Endothelial cell of umbilical vein (primary cell): ENCODE measurements around the gene CUTA. TPM values are rescaled to one million over a fixed set of nuclear protein-coding genes. Genes with fewer than 3 reads are reported as not detected.

Experiments used
- BruUV-seq: library from RNA; stranded (reverse); fragments of 400-500 nt; replicated peaks from 2 replicates; lab custom pipeline; 2021; lab: Mats Ljungman, UMichigan
- CTCF ChIA-PET: fragments of 300-600, 350-600 bp; sonication (Branson Sonifier 250); formaldehyde crosslinking; loops from one replicate; lab custom pipeline; 2021; ENCODE audit warnings: antibody characterized with exemption, inconsistent platforms; lab: Charles Lee
- POLR2A ChIA-PET: fragments of 300-600, 350-600 bp; sonication (Branson Sonifier 250); formaldehyde crosslinking; loops from one replicate; lab custom pipeline; 2021; ENCODE audit warnings: antibody characterized with exemption, inconsistent platforms; lab: Charles Lee
- DNase-seq: peaks from one replicate; pipeline ENCODE4 v3.0.0-alpha.2; 2011; ENCODE audit warnings: low read depth, low spot score
- FAIRE-seq: peaks from 2 replicates; lab custom pipeline; 2011; peaks lifted over from hg19 to GRCh38; lab: Jason Lieb, UNC
- H2AFZ ChIP-seq: 2 replicates; pipeline ENCODE4 v1.6.0; 2012; ENCODE audit warnings: low read depth, low read length, control low read depth, inconsistent platforms
- H3K27ac ChIP-seq: 2 replicates; pipeline ENCODE4 v1.5.1; 2011; ENCODE audit warnings: low read depth, mild to moderate bottlenecking, control low read depth, low read length, moderate library complexity; ENCODE audit not compliant: insufficient read depth
- H3K27me3 ChIP-seq, 2 experiments: 2 replicates each; pipeline versions ENCODE4 v1.6.0 to v1.6.1; 2011; ENCODE audit warnings: low read length in 2 of 2, mixed read lengths in 1 of 2; ENCODE audit not compliant: control insufficient read depth in 2 of 2, insufficient read depth in 2 of 2
- H3K36me3 ChIP-seq, 2 experiments: 2 replicates in 1 of 2; 3 replicates in 1 of 2; pipeline ENCODE4 v1.5.1; 2011; ENCODE audit warnings: low read length in 2 of 2, mild to moderate bottlenecking in 1 of 2, moderate library complexity in 1 of 2; ENCODE audit not compliant: control insufficient read depth in 2 of 2, insufficient read depth in 2 of 2; ENCODE audit errors: extremely low read depth in 1 of 2
- H3K4me1 ChIP-seq: 3 replicates; pipeline ENCODE4 v1.5.1; 2011; ENCODE audit warnings: mild to moderate bottlenecking, low read length; ENCODE audit not compliant: control insufficient read depth, insufficient read depth; ENCODE audit errors: extremely low read depth
- H3K4me2 ChIP-seq: 2 replicates; pipeline ENCODE4 v1.6.1; 2011; ENCODE audit warnings: low read length, control low read depth, mixed read lengths; ENCODE audit not compliant: insufficient read depth
- H3K4me3 ChIP-seq, 3 experiments: fragments of 200-600 bp in 1 of 3; sonication (generic), shearing (Covaris generic) in 1 of 3; replicated peaks in 1 of 3; 2 replicates each; pipeline ENCODE4 v1.5.1; 2011 to 2016; ENCODE audit warnings: control low read depth in 3 of 3, low read length in 3 of 3, mild to moderate bottlenecking in 2 of 3, inconsistent platforms in 1 of 3, low read depth in 1 of 3, moderate library complexity in 1 of 3; ENCODE audit not compliant: insufficient read depth in 1 of 3
- H3K79me2 ChIP-seq: 2 replicates; pipeline ENCODE4 v1.6.0; 2012; ENCODE audit warnings: low read length, inconsistent platforms; ENCODE audit not compliant: control insufficient read depth, insufficient read depth
- H3K9ac ChIP-seq: replicated peaks from 2 replicates; pipeline ENCODE3; 2011; ENCODE audit warnings: low read length, control low read depth; ENCODE audit not compliant: insufficient read depth; ENCODE audit errors: extremely low read depth
- H3K9me1 ChIP-seq: replicated peaks from 3 replicates; pipeline ENCODE4 v1.6.0; 2011; ENCODE audit warnings: mild to moderate bottlenecking, low read length; ENCODE audit not compliant: control insufficient read depth, insufficient read depth; ENCODE audit errors: extremely low read depth
- H3K9me3 ChIP-seq: replicated peaks from 2 replicates; pipeline ENCODE4 v1.5.1; 2012; ENCODE audit warnings: low read length, inconsistent platforms; ENCODE audit not compliant: control insufficient read depth, insufficient read depth
- H4K20me1 ChIP-seq: replicated peaks from 2 replicates; pipeline ENCODE3; 2011; ENCODE audit warnings: mild to moderate bottlenecking, low read length; ENCODE audit not compliant: control insufficient read depth, insufficient read depth; ENCODE audit errors: extremely low read depth
- EZH2 ChIP-seq: IDR thresholded peaks from 2 replicates; pipeline ENCODE4 v1.6.1; 2012; ENCODE audit warnings: borderline replicate concordance, low read depth, mild to moderate bottlenecking, moderate library complexity, low read length, inconsistent platforms; ENCODE audit not compliant: severe bottlenecking
- FOS ChIP-seq: IDR thresholded peaks from 2 replicates; pipeline ENCODE4 v1.6.1; 2011; ENCODE audit warnings: mild to moderate bottlenecking, low read length, moderate library complexity, borderline replicate concordance; ENCODE audit not compliant: insufficient read depth
- GATA2 ChIP-seq: IDR thresholded peaks from 2 replicates; pipeline ENCODE4 v1.7.0; 2011; ENCODE audit warnings: low read depth, mild to moderate bottlenecking, moderate library complexity, mixed read lengths, low read length; ENCODE audit not compliant: insufficient read length, insufficient read depth
- JUN ChIP-seq: IDR thresholded peaks from 2 replicates; pipeline ENCODE4 v1.6.1; 2011; ENCODE audit warnings: borderline replicate concordance, low read depth; ENCODE audit not compliant: insufficient read length, insufficient read depth
- MYC ChIP-seq: IDR thresholded peaks from one replicate; pipeline ENCODE4 v1.6.1; 2011; ENCODE audit warnings: mild to moderate bottlenecking, low read depth, low read length
- POLR2A ChIP-seq: IDR thresholded peaks from 2 replicates; pipeline ENCODE4 v1.6.1; 2012; ENCODE audit warnings: low read depth, mild to moderate bottlenecking, control low read depth, low read length
- POLR2AphosphoS5 ChIP-seq: IDR thresholded peaks from 2 replicates; pipeline ENCODE4 v1.6.1; 2012; ENCODE audit warnings: low read depth, mild to moderate bottlenecking, control low read depth, low read length, moderate library complexity; ENCODE audit not compliant: insufficient read depth
- dilution Hi-C: fragments of 300-500 bp; cut with MboI; formaldehyde crosslinking; loops from one replicate; pipeline ENCODE4 v1.15.0; 2019; ENCODE audit warnings: low sequenced_read_pairs; ENCODE audit not compliant: extremely low pct_ligation_motif_present
- intact Hi-C: fragments of 100-400 bp; cut with micrococcal nuclease; formaldehyde crosslinking; loops from one replicate; pipeline ENCODE4 v1.10.0; 2022
- polyA plus RNA-seq, 4 experiments: library from polyadenylated mRNA; depleted of rRNA in 3 of 4; stranded (reverse) in 3 of 4; unstranded in 1 of 4; fragments of >200 nt; gene quantifications; 2 replicates each; pipeline versions ENCODE4 v1.2.1 to v1.2.3, GENCODE V29; 2011 to 2012; ENCODE audit warnings: missing spikeins in 1 of 4
- total RNA-seq: library from RNA; stranded (reverse); gene quantifications from 2 replicates; pipeline ENCODE4 v1.2.3, GENCODE V29; 2021
- TF ChIP-seq, protein P1 (sequence below): IDR thresholded peaks from 2 replicates; pipeline ENCODE4 v1.6.1; 2011; ENCODE audit not compliant: insufficient read depth, insufficient read length
- TF ChIP-seq, protein P2 (sequence below), 2 donors: IDR thresholded peaks; 1 replicate in 1 of 2; 2 replicates in 1 of 2; pipeline ENCODE4 v1.5.1; 2011; ENCODE audit warnings: low read length in 2 of 2, mild to moderate bottlenecking in 2 of 2, moderate library complexity in 2 of 2, control low read depth in 1 of 2, inconsistent platforms in 1 of 2, low read depth in 1 of 2; ENCODE audit not compliant: insufficient read depth in 1 of 2; ENCODE audit errors: extremely low read depth in 1 of 2

Gene CUTA
- total and polyA plus RNA-seq, 2 donors (not counting 3 experiments of a cell fraction or from before 2014, with no cell fraction given): 133 to 202 TPM

DNA sequence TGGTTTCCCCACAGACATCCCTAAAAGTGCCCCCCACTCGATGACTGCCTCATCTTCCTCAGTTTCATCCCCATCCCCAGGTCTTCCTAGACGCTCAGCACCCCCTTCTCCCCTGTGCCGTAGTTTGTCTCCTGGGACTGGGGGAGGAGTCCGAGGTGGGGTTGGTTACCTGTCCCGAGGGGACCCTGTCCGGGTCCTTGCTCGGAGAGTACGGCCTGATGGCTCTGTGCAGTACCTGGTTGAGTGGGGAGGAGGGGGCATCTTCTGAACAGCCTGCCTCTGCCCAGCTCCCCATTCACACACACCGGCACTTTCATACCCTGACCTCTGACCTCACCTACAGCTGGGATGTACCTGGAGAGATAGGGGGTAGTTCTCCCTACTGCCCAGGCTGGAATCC, 2.1 kb downstream of the CUTA start:
- Histone ChIP-seq H3K36me3 (peaks cover 0 to 22% of the 10 kb centered on the region in 2 experiments), H3K27me3 (no peaks in the 10 kb centered on the region), H2AFZ (no peak overlapping the region), H3K4me3 (no peak overlapping the region), H3K4me2 (no peak overlapping the region), H3K9ac (no peak overlapping the region), H3K9me3 (no peaks in the 10 kb centered on the region), H3K4me1 (peaks cover 25% of the 10 kb centered on the region), H3K27ac (no peak overlapping the region), H3K79me2 (peaks cover 12% of the 10 kb centered on the region), H3K9me1 (no peaks in the 10 kb centered on the region), H4K20me1 (no peaks in the 10 kb centered on the region)
- BruUV-seq: no TSS peak
- DNase-seq (no peak), FAIRE-seq (no peak)
- no peak for TF ChIP-seq MYC
- TF ChIP-seq, protein P1, sequence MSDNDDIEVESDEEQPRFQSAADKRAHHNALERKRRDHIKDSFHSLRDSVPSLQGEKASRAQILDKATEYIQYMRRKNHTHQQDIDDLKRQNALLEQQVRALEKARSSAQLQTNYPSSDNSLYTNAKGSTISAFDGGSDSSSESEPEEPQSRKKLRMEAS: no peak
- TF ChIP-seq EZH2: no peak
- TF ChIP-seq FOS: no peak
- no peak for TF ChIP-seq GATA2
- no peak for TF ChIP-seq POLR2A
- no peak for TF ChIP-seq POLR2AphosphoS5
- TF ChIP-seq JUN: no peak
- TF ChIP-seq, protein P2, sequence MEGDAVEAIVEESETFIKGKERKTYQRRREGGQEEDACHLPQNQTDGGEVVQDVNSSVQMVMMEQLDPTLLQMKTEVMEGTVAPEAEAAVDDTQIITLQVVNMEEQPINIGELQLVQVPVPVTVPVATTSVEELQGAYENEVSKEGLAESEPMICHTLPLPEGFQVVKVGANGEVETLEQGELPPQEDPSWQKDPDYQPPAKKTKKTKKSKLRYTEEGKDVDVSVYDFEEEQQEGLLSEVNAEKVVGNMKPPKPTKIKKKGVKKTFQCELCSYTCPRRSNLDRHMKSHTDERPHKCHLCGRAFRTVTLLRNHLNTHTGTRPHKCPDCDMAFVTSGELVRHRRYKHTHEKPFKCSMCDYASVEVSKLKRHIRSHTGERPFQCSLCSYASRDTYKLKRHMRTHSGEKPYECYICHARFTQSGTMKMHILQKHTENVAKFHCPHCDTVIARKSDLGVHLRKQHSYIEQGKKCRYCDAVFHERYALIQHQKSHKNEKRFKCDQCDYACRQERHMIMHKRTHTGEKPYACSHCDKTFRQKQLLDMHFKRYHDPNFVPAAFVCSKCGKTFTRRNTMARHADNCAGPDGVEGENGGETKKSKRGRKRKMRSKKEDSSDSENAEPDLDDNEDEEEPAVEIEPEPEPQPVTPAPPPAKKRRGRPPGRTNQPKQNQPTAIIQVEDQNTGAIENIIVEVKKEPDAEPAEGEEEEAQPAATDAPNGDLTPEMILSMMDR (IDR thresholded peaks at IDR 0.05; ENCODE audit: extremely low read depth in 1 of 2, insufficient read depth in 1 of 2, low read depth in 1 of 2, low read length in 2 of 2): no peak
- CTCF ChIA-PET: interaction anchor here (0.5 to 4.7 kb wide), 2 partner anchors 10 to 37 kb away, joined by 3 to 14 read pairs; no protein-coding TSS in a partner anchor
- intact Hi-C loops: loop anchor here (10.0 kb wide), 1 partner anchor 441 kb away; no protein-coding TSS in a partner anchor
- dilution Hi-C loops: no loop called here
- POLR2A ChIA-PET: no interaction called here
